VCaP (cell line): ENCODE results near the gene ECSCR.

Experiments
- H3K27ac ChIP-seq: fragments of 450-650 bp; 2 replicates; pipeline ENCODE4 v1.5.1; 2017
- TF ChIP-seq, protein P1 (sequence below): fragments of 450-650 bp; conservative IDR thresholded peaks from 2 replicates; pipeline ENCODE4 v1.5.1; 2017; ENCODE audit warnings: mild to moderate bottlenecking, moderate library complexity

Gene ECSCR

GRCh38 chr5:139417214-139417613, 45.3 kb downstream of the ECSCR start:
- H3K27ac ChIP-seq = no peak overlapping the region
- TF ChIP-seq, protein P1, sequence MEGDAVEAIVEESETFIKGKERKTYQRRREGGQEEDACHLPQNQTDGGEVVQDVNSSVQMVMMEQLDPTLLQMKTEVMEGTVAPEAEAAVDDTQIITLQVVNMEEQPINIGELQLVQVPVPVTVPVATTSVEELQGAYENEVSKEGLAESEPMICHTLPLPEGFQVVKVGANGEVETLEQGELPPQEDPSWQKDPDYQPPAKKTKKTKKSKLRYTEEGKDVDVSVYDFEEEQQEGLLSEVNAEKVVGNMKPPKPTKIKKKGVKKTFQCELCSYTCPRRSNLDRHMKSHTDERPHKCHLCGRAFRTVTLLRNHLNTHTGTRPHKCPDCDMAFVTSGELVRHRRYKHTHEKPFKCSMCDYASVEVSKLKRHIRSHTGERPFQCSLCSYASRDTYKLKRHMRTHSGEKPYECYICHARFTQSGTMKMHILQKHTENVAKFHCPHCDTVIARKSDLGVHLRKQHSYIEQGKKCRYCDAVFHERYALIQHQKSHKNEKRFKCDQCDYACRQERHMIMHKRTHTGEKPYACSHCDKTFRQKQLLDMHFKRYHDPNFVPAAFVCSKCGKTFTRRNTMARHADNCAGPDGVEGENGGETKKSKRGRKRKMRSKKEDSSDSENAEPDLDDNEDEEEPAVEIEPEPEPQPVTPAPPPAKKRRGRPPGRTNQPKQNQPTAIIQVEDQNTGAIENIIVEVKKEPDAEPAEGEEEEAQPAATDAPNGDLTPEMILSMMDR = no peak

- H3K27ac ChIP-seq = no peak overlapping the region
- TF ChIP-seq, protein P1 = no peak
Observed at GRCh38 chr5:139416651-139417050, 45.9 kb downstream of the ECSCR start.

- H3K27ac ChIP-seq = no peak overlapping the region
- TF ChIP-seq, protein P1 = no peak
Observed at GRCh38 chr5:139415869-139416268, 46.7 kb downstream of the ECSCR start.

DNA sequence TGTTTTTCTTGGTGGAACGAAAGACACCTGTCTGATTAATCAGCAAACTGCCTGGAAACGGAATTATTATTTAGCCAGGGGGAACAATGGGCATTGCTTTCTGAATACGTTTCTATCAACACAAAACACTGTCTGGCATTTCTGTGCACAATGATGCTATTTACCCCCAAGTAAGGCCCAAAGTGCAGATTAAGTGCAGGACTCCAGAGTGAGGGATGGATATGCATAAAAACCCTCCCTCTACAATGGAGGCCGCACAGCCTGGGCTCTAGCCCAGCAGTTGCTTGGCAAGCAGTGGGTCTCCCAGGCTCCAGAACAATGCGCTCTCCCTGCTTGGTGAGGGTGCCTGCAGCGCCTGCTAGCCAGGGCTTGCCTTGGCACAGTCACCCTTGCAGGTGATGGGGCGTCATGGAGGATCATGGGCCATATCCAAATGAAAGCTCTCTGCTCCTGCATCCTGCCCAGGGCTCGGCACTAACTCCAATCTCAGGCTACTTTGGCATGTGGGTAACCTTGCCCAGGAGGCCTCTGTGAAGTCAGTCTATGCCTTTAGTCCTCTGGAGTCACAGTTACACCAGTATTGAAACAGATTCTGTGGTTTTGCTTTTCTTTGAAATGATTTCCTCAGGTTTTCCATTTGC, 47.2 kb downstream of the ECSCR start:
- no peak overlapping the region for H3K27ac ChIP-seq
- TF ChIP-seq, protein P1 = no peak

DNA sequence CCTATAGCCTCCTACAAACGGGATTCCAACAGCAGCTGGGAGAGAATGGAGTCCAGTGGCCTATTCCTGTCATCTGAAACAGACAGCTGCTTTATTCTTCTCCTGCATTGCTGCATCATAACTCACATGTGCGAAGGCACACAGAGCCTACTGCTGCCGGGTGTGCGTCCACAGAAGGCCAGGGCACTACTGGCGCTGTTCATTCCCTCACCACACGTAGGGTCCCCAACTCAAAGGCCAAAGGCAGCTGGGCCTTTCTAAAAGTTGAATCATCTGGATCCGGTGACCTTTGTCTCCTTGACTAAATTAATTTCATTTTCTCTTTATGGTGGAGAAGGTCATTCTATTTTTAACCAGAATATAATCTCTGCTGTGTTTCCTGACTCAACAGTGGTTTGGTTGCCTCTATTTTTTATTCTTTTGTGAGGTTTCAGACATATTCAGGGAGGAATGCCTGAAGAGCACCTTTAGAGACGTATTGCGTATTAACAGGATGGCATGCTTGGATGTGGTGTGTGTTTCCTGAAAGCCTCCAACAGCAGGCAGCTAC, 47.9 kb downstream of the ECSCR start:
- TF ChIP-seq, protein P1 = no peak
- H3K27ac ChIP-seq = no peak overlapping the region

DNA sequence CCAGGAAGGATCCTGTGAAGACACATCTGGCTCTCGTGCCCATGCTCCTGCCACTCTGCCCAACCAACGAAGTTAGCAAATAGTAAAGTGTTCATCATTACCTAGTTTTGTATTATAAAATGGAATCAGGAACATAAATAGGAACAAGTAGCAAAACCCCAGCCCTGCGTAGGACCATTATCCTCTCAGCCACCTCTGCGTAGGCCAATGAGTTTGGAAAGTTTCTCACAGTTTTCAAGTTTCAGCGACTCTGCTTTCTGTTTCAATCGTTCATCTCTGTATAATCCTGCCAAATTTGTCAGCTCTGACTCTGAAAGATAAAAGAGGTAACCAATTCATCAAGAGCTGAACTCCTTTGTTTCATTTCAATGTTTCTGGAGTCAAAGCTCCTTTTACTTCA, 48.6 kb downstream of the ECSCR start:
- TF ChIP-seq, protein P1 = no peak
- H3K27ac ChIP-seq = no peak overlapping the region

DNA sequence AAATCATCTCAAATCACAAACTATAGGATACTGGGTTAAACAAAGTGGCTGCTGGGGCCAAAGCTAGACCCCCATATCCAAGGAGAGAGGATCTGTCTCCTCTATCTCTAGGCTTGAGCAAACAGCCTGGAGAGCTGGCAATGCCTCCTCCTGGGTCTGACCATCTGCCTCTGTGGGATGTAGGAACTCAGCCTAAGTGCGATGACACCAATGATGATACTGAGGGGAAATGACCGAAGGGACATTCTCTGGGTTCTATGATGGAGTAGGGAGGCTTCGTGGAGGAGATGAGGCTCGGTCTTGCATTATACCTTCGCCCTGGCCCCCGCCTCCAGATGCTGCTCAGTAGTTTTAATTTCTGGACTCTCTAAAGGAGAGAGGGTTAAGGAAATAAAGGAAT, 49.4 kb downstream of the ECSCR start:
- H3K27ac ChIP-seq = no peak overlapping the region
- TF ChIP-seq, protein P1 = no peak
